G401 (cell line): ENCODE data around the gene ZNF584. TPM values are rescaled to one million over a fixed set of nuclear protein-coding genes. Genes with fewer than 3 reads are reported as not detected.

ENCODE experiments used
- DNase-seq: peaks from one replicate; pipeline ENCODE4 v3.0.0-alpha.2; 2015; ENCODE audit warnings: low spot score
- in situ Hi-C: cut with HindIII; loops from 2 replicates; pipeline ENCODE4 v1.10.0; 2016; ENCODE audit warnings: low sequenced_read_pairs, mixed read lengths
- total RNA-seq: library from RNA; depleted of rRNA; stranded (reverse); fragments of >200 nt; shearing (Covaris generic); gene quantifications from 2 replicates; pipeline ENCODE4 v1.2.3, GENCODE V29; 2014; rRNA removed

Gene ZNF584
- total RNA-seq, 1 experiment from 2014 or later = 25.8 TPM

DNA sequence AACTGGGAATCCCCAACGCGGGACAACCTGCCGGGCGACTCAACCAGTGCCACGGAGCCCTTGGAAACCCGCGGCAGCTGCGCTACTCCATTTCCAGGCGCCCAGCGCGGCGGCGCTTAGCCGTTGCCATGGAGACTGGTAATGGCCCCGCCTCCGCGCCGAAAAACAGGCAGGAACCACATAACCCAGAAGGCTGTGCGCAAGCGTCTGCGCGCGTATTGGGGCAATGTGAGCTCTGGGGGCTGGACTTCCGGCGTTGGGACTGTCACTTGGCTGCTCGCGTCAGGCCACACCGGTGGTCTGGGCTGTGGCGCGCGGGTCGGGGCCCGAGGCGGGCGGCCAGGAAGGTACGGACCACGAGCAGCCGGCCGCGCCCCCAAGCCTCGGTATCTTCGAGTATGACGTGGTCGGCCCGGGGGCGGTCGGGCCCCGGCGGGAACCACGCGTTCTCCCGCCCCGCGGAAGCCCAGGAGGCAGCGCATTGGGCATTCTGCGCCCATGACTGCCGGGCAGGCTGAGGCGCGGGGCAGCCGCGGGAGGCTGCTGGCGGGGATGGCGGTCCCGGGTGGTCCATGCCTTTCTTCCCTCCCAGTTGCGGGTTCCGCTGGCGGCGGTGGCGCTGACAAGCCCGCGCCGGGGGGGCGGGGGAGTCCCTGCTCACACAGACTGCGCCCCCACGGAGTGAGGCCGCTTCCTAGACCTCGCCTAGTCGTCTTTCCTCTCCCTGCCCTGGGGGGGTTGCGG is 43.1 kb downstream of the ZNF584 start, which contains the start of gene ZNF324B:
Gene ZNF324B (plus strand): TSS at position 265 of the 744 bp plus-strand sequence. CDS start 2,080 bp downstream, outside the sequence.
- DNase-seq = peak; percentile 98
- in situ Hi-C loops = no loop called here

DNA sequence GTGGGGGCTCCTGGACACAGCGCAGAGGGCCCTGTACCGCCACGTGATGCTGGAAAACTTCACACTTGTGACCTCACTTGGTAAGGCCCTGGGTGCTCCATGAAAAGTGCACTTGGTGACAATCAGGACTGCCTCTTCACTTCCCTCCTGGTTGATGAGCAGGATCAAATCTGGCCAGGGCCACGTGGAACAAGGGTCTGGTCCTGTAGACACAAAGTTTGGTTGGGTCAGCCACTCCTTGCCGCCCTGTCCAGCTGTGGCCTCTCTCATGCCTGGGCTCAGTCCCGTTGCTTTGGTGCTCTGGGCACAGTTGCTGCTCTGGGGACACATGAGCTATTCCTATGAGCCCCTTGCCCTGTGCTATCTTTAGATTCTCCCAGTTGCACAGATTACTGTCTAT is 45.3 kb downstream of the ZNF584 start:
- in situ Hi-C loops = no loop called here
- no peak for DNase-seq

DNA sequence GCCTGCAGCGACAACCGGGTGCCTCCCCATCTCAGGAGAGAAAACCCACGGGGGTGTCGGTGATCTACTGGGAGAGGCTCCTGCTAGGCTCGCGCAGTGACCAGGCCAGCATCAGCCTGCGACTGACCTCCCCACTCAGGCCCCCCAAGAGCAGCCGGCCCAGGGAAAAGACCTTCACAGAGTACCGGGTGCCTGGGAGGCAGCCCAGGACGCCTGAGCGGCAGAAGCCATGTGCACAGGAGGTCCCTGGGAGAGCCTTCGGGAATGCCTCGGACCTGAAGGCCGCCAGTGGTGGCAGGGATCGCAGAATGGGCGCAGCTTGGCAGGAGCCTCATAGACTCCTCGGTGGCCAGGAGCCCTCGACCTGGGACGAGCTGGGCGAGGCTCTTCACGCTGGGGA is 46.9 kb downstream of the ZNF584 start:
- no peak for DNase-seq
- in situ Hi-C loops = no loop called here

DNA sequence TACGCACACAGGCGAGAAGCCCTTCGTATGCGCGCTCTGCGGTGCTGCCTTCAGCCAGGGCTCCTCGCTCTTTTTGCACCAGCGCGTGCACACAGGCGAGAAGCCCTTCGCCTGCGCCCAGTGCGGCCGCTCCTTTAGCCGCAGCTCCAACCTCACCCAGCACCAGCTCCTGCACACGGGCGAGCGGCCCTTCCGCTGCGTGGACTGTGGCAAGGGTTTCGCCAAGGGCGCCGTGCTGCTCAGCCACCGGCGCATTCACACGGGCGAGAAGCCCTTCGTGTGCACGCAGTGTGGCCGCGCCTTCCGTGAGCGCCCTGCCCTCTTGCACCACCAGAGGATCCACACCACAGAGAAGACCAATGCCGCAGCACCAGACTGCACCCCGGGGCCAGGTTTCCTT is 47.7 kb downstream of the ZNF584 start:
- in situ Hi-C loops = no loop called here

DNA sequence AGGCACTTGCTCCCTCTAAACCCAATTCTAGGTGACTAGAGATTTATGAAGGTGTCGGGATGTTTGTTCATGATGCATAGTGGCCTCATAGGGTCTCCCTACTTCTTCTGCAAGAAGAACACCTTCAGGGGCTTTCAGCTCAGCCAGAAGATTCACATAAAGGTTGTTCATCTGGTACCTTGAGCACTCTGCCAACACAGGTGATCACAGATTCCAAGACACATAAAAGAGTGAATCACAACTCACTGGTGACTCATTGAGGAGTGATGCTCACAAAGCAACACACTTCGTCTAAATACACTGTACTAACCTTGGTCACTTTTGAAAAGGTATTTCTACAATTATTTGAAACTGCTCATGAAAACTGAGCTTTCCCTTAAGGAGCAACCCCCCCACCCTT is 51.6 kb downstream of the ZNF584 start:
- in situ Hi-C loops = no loop called here

More for the DNA sequence above, 47.7 kb downstream of the ZNF584 start:
- no peak for DNase-seq

DNA sequence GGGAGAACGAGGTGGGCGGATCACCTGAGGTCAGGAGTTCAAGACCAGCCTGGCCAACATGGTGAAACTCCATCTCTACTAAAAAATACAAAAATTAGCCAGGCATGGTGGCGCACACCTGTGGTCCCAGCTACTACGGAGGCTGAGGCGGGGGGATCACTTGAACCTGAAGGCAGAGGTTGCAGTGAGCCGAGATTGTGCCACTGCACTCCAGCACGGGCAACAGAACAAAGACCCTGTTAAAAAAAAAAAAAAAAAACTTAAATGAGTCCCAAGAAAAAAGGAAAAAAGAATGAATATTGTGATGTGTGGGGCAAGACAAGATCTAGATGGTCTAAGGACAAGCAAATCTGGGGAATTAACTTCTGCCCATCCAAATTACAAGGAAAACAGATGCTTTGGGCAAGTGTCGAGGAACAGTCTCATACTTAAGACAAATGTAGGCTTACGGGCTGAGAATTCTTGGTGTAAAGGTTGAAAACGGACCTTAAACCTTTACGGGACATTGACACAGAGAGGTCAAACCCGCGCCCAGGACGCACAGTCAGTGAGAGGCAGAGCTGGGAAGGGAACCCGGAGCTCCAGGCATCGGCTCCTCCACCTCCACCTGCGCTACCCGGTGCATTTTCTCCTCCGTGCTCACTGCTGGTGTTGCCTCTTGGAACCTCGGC is 57.8 kb downstream of the ZNF584 start:
- DNase-seq = no peak
- in situ Hi-C loops = no loop called here

More for the DNA sequence above, 51.6 kb downstream of the ZNF584 start:
- DNase-seq = no peak

DNA sequence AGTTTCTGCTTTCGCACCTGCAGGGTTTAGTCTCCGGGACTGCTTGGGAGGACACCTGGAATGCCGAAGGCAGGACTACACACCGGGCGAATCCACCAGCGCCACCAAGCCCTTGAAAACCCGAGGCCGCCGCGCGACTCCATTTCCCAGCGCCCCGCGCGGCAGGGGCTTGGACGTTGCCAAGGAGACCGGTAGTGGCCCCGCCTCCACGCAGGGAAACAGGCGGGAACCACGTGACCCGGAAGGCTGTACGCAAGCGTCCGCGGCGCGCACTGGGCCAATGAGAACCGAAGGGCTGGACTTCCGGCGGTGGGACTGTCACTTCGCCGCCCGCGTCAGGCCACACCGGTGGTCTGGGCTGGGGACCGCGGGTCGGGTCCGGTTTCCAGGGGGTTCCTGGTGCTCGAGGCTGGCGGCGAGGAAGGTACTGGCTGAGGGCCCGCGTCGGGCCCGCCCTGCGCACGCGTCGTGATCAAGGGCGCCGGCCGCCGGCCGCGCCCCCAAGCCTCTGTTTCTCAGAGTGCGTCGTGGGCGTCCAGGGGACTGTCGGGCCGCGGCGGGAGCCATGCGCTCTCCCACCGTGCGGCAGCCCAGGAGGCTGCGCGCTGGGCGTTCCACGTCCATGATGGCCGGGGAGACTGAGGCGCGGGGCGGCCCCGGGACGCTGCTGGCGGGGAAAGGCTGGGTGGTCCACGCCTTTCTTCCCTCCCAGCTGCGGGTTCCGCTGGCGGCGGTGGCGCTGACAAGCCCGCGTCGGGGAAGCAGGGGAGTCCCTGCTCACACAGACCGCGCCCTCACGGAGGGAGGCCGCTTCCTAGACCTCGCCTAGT is 58.5 kb downstream of the ZNF584 start, which contains the start of gene ZNF324:
Gene ZNF324 (plus strand): TSS at position 321 of the 830 bp plus-strand sequence. CDS start 2,106 bp downstream, outside the sequence.
- in situ Hi-C loops = no loop called here
- DNase-seq = peak; percentile 98

Other genes starting within 250 kb of the ZNF584 start
- gene ZNF274, start 225.6 kb upstream of the ZNF584 start, total RNA-seq = 41.3 and 54.2 TPM in 2 replicates
- gene ZNF544, start 179.7 kb upstream of the ZNF584 start, total RNA-seq = 51.5 and 64.3 TPM in 2 replicates
- 5.2 and 6.5 TPM in 2 replicates for gene ZNF8, start 129.7 kb upstream of the ZNF584 start, total RNA-seq
- 22.0 and 23.4 TPM in 2 replicates for gene ERVK3-1, start 103.3 kb upstream of the ZNF584 start, total RNA-seq
- 2.9 and 3.7 TPM in 2 replicates for gene ZSCAN22, start 81.7 kb upstream of the ZNF584 start, total RNA-seq
- gene A1BG, start 55.2 kb upstream of the ZNF584 start, total RNA-seq = 64.2 and 80.3 TPM in 2 replicates
- gene ZNF497, start 45.9 kb upstream of the ZNF584 start, total RNA-seq = 1.2 and 4.7 TPM in 2 replicates
- 9.2 and 9.6 TPM in 2 replicates for gene ZNF837, start 27.6 kb upstream of the ZNF584 start, total RNA-seq
- gene RPS5, start 21.4 kb upstream of the ZNF584 start, total RNA-seq = 2,081 and 2,975 TPM in 2 replicates
- not detected in 2 replicates for gene RNF225, start 13.0 kb upstream of the ZNF584 start, total RNA-seq
- gene ZNF132, start 31.5 kb downstream of the ZNF584 start, total RNA-seq = not detected in 2 replicates
- 8.1 and 11.0 TPM in 2 replicates for gene ZNF324B, start 43.0 kb downstream of the ZNF584 start, total RNA-seq
- gene ZNF324, start 58.4 kb downstream of the ZNF584 start, total RNA-seq = 10.8 and 11.6 TPM in 2 replicates
- gene ZNF446, start 67.7 kb downstream of the ZNF584 start, total RNA-seq = 12.8 and 22.3 TPM in 2 replicates
- 12.0 and 28.6 TPM in 2 replicates for gene SLC27A5, start 103.3 kb downstream of the ZNF584 start, total RNA-seq
- 6.1 and 6.6 TPM in 2 replicates for gene ZBTB45, start 111.2 kb downstream of the ZNF584 start, total RNA-seq
- 579 and 1,015 TPM in 2 replicates for gene TRIM28, start 135.4 kb downstream of the ZNF584 start, total RNA-seq
- gene CHMP2A, start 146.5 kb downstream of the ZNF584 start, total RNA-seq = 71.9 and 97.7 TPM in 2 replicates
- 187 and 192 TPM in 2 replicates for gene UBE2M, start 150.0 kb downstream of the ZNF584 start, total RNA-seq
- gene MZF1, start 164.7 kb downstream of the ZNF584 start, total RNA-seq = 9.4 and 10.7 TPM in 2 replicates